ENCODE results near the gene HSPA4. TPM values are rescaled to one million over a fixed set of nuclear protein-coding genes. Genes with fewer than 3 reads are reported as not detected.

Gene HSPA4
- total and polyA plus RNA-seq, 2 of the 13 experiments (the other 11 are each of a cell fraction or from before 2014, with no cell fraction given) = 36.6 to 231 TPM

- Histone ChIP-seq H3K27me3 (ENCODE audit: control insufficient read depth in 1 of 2, insufficient read depth in 2 of 2, low read length in 2 of 2) (peaks cover 0 to 28% of the 10 kb centered on the region in 2 experiments; a peak in 2 of 5 replicates), H3K4me1 (ENCODE audit: insufficient read depth, low read length) (peaks cover 12% of the 10 kb centered on the region; the same call in 1 of the 2 replicates), H4K20me1 (ENCODE audit: insufficient read depth, low read length) (no peaks in the 10 kb centered on the region), H3K9me3 (ENCODE audit: low read length) (no peaks in the 10 kb centered on the region), H3K79me2 (ENCODE audit: insufficient read depth, low read length) (no peaks in the 10 kb centered on the region), H3K4me2 (ENCODE audit: low read depth, low read length) (no peak overlapping the region), H3K9ac (ENCODE audit: insufficient read depth, low read depth, low read length) (no peak overlapping the region), H3K36me3 (replicated peaks in 1 of 2; ENCODE audit: control insufficient read depth in 1 of 2, insufficient read depth in 2 of 2, low read length in 2 of 2) (no peaks in the 10 kb centered on the region), H3K4me3 (replicated peaks in 1 of 3; ENCODE audit: insufficient read depth in 1 of 3, low read depth in 2 of 3, low read length in 3 of 3) (no peak overlapping the region), H2AFZ (ENCODE audit: low read length) (no peak overlapping the region), H3K27ac (ENCODE audit: extremely low read length, insufficient read depth, low read length) (no peak overlapping the region)
- TF ChIP-seq ZNF350 (CRISPR knock-in tag; IDR thresholded peaks at IDR 0.05; ENCODE audit: borderline replicate concordance, low read depth) (no peak), ARNT (IDR thresholded peaks at IDR 0.05) (no peak), ZNF577 (CRISPR knock-in tag; IDR thresholded peaks at IDR 0.05; ENCODE audit: borderline replicate concordance, low read depth) (no peak), FOXO4 (CRISPR knock-in tag; conservative IDR thresholded peaks at IDR 0.05) (no peak), ZNF713 (CRISPR knock-in tag; IDR thresholded peaks at IDR 0.05) (no peak), PAF1 (CRISPR knock-in tag; IDR thresholded peaks at IDR 0.05) (no peak), HOXD1 (CRISPR knock-in tag; IDR thresholded peaks at IDR 0.05) (no peak), SP4 (CRISPR knock-in tag; IDR thresholded peaks at IDR 0.05) (no peak), NFIC (IDR thresholded peaks at IDR 0.05; ENCODE audit: low read length) (no peak), ZNF605 (CRISPR knock-in tag; IDR thresholded peaks at IDR 0.05) (no peak), IKZF1 (IDR thresholded peaks at IDR 0.05) (no peak), GLI4 (CRISPR knock-in tag; IDR thresholded peaks at IDR 0.05; ENCODE audit: borderline replicate concordance) (no peak), ZKSCAN1 (IDR thresholded peaks at IDR 0.05; ENCODE audit: low read length) (no peak), NFRKB (IDR thresholded peaks at IDR 0.05) (no peak), MXI1 (IDR thresholded peaks at IDR 0.05; ENCODE audit: borderline replicate concordance, low read depth, low read length) (no peak), ATF4 (CRISPR knock-in tag; IDR thresholded peaks at IDR 0.05) (no peak), ZBTB21 (CRISPR knock-in tag; IDR thresholded peaks at IDR 0.05) (no peak)
- TF ChIP-seq, protein P1, sequence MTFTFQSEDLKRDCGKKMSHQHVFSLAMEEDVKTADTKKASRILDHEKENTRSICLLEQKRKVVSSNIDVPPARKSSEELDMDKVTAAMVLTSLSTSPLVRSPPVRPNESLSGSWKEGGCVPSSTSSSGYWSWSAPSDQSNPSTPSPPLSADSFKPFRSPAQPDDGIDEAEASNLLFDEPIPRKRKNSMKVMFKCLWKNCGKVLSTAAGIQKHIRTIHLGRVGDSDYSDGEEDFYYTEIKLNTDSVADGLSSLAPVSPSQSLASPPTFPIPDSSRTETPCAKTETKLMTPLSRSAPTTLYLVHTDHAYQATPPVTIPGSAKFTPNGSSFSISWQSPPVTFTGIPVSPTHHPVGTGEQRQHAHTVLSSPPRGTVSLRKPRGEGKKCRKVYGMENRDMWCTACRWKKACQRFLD (CRISPR knock-in tag; IDR thresholded peaks at IDR 0.05; ENCODE audit: borderline replicate concordance) = no peak
- TF ChIP-seq, protein P2, sequence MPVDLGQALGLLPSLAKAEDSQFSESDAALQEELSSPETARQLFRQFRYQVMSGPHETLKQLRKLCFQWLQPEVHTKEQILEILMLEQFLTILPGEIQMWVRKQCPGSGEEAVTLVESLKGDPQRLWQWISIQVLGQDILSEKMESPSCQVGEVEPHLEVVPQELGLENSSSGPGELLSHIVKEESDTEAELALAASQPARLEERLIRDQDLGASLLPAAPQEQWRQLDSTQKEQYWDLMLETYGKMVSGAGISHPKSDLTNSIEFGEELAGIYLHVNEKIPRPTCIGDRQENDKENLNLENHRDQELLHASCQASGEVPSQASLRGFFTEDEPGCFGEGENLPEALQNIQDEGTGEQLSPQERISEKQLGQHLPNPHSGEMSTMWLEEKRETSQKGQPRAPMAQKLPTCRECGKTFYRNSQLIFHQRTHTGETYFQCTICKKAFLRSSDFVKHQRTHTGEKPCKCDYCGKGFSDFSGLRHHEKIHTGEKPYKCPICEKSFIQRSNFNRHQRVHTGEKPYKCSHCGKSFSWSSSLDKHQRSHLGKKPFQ (CRISPR knock-in tag; IDR thresholded peaks at IDR 0.05; ENCODE audit: insufficient replicate concordance) = no peak
- TF ChIP-seq, protein P3, sequence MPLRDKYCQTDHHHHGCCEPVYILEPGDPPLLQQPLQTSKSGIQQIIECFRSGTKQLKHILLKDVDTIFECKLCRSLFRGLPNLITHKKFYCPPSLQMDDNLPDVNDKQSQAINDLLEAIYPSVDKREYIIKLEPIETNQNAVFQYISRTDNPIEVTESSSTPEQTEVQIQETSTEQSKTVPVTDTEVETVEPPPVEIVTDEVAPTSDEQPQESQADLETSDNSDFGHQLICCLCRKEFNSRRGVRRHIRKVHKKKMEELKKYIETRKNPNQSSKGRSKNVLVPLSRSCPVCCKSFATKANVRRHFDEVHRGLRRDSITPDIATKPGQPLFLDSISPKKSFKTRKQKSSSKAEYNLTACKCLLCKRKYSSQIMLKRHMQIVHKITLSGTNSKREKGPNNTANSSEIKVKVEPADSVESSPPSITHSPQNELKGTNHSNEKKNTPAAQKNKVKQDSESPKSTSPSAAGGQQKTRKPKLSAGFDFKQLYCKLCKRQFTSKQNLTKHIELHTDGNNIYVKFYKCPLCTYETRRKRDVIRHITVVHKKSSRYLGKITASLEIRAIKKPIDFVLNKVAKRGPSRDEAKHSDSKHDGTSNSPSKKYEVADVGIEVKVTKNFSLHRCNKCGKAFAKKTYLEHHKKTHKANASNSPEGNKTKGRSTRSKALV (CRISPR knock-in tag; IDR thresholded peaks at IDR 0.05) = no peak
- FAIRE-seq (no peak), ATAC-seq (no peak), DNase-seq (ENCODE audit: low spot score) (no peak)
- BruUV-seq (replicated peaks) = no TSS peak
- intact Hi-C loops (cut with micrococcal nuclease; ENCODE audit: unreplicated experiment) (no loop called here), in situ Hi-C loops (cut with HindIII; ENCODE audit: extremely low pct_ligation_motif_present, low pct_unique_long_range_greater_than_20kb) (no loop called here)
- WGBS (ENCODE audit: low lambda C conversion rate) = 58% methylated on average over 4 of the region's 6 CpGs
- CTCF ChIA-PET (ENCODE audit: low intra/inter-chr PET ratio, low total read pairs) = no interaction called here
- POLR2A ChIA-PET = no interaction called here
Observed at GRCh38 chr5:133150909-133151544, 99.2 kb downstream of the HSPA4 start.
